HFFc6 (cell line): Measurements from ENCODE around the gene NDE1. TPM values are rescaled to one million over a fixed set of nuclear protein-coding genes. Genes with fewer than 3 reads are reported as not detected.

ENCODE experiments used
- DNase-seq: peaks from one replicate; pipeline ENCODE4 v3.0.0-alpha.2; 2018
- H3K27ac Mint-ChIP-seq: 2 replicates; pipeline ENCODE4 v1.8.0; 2020; ENCODE audit warnings: mild to moderate bottlenecking, mixed read lengths
- H3K27me3 Mint-ChIP-seq: 2 replicates; pipeline ENCODE4 v1.8.0; 2021; ENCODE audit warnings: mild to moderate bottlenecking, moderate library complexity, mixed read lengths; ENCODE audit not compliant: insufficient read depth
- H3K36me3 Mint-ChIP-seq: 2 replicates; pipeline ENCODE4 v1.8.0; 2021; ENCODE audit warnings: low read depth, mixed read lengths
- H3K4me1 Mint-ChIP-seq: 2 replicates; pipeline ENCODE4 v1.8.0; 2020; ENCODE audit warnings: low read depth, mixed read lengths
- H3K4me3 Mint-ChIP-seq: 2 replicates; pipeline ENCODE4 v1.8.0; 2020; ENCODE audit warnings: mild to moderate bottlenecking, moderate library complexity, mixed read lengths
- H3K9me3 Mint-ChIP-seq: 2 replicates; pipeline ENCODE4 v1.8.0; 2020; ENCODE audit warnings: mild to moderate bottlenecking, mixed read lengths
- CTCF ChIP-seq: fragments of 200-600 bp; sonication (generic); IDR thresholded peaks from 2 replicates; pipeline ENCODE4 v1.5.0; 2021; ENCODE audit warnings: antibody characterized with exemption, mild to moderate bottlenecking
- total RNA-seq, 6 experiments: library from RNA; stranded (reverse); fragmentation: NEBNext Ultra II Directional; extraction: Animal tissue kit (Norgen Biotek cat#: 25700); gene quantifications; 2 replicates in 1 of 6; 3 replicates in 5 of 6; pipeline ENCODE4 v1.2.3, GENCODE V29; 2021

Gene NDE1
- total RNA-seq, 6 experiments from 2014 or later, result 40.6 to 61.0 (median 58.2) TPM

GRCh38 chr16:15757630-15758251, 107.7 kb downstream of the NDE1 start:
- no peaks in the 10 kb centered on the region for H3K9me3 Mint-ChIP-seq
- no peak overlapping the region for H3K4me3 Mint-ChIP-seq
- H3K36me3 Mint-ChIP-seq, result no peaks in the 10 kb centered on the region
- H3K27ac Mint-ChIP-seq, result no peak overlapping the region
- no peak; the same call in 1 of the 2 replicates for TF ChIP-seq CTCF
- no peaks in the 10 kb centered on the region for H3K4me1 Mint-ChIP-seq
- peaks cover 11% of the 10 kb centered on the region for H3K27me3 Mint-ChIP-seq
- DNase-seq, result no peak

GRCh38 chr16:15759070-15759469, 109.0 kb downstream of the NDE1 start:
- H3K36me3 Mint-ChIP-seq, result no peaks in the 10 kb centered on the region
- H3K9me3 Mint-ChIP-seq, result no peaks in the 10 kb centered on the region
- H3K27ac Mint-ChIP-seq, result no peak overlapping the region
- no peak for DNase-seq
- H3K27me3 Mint-ChIP-seq, result peaks cover 14% of the 10 kb centered on the region
- H3K4me3 Mint-ChIP-seq, result no peak overlapping the region
- H3K4me1 Mint-ChIP-seq, result no peaks in the 10 kb centered on the region
- no peak for TF ChIP-seq CTCF

GRCh38 chr16:15760129-15760528, 110.1 kb downstream of the NDE1 start:
- Mint-ChIP-seq H3K36me3 (no peaks in the 10 kb centered on the region), H3K4me1 (no peaks in the 10 kb centered on the region), H3K4me3 (no peak overlapping the region), H3K27ac (no peak overlapping the region), H3K27me3 (peaks cover 17% of the 10 kb centered on the region), H3K9me3 (no peaks in the 10 kb centered on the region)
- no peak for DNase-seq
- no peak for TF ChIP-seq CTCF

GRCh38 chr16:15764112-15764511, 114.1 kb downstream of the NDE1 start:
- Mint-ChIP-seq H3K4me1 (no peaks in the 10 kb centered on the region), H3K27me3 (peaks cover 14% of the 10 kb centered on the region), H3K36me3 (no peaks in the 10 kb centered on the region), H3K4me3 (no peak overlapping the region), H3K27ac (no peak overlapping the region), H3K9me3 (no peaks in the 10 kb centered on the region)
- no peak for DNase-seq
- no peak for TF ChIP-seq CTCF

- TF ChIP-seq CTCF, result no peak
- H3K36me3 Mint-ChIP-seq, result no peaks in the 10 kb centered on the region
- H3K27me3 Mint-ChIP-seq, result peaks cover 14% of the 10 kb centered on the region
- no peak overlapping the region for H3K4me3 Mint-ChIP-seq
- H3K4me1 Mint-ChIP-seq, result peaks cover 4% of the 10 kb centered on the region
- no peak overlapping the region for H3K27ac Mint-ChIP-seq
- no peak for DNase-seq
- H3K9me3 Mint-ChIP-seq, result no peaks in the 10 kb centered on the region
These were observed 115.1 kb downstream of the NDE1 start for GRCh38 chr16:15765116-15765515.
